ENCODE results near the gene TIMM13.

GRCh38 chr19:2417881-2418406, 9.4 kb downstream of the TIMM13 start:
- TF ChIP-seq CTCF (IDR thresholded peaks at IDR 0.05): no peak
- no peak for TF ChIP-seq POLR2A (IDR thresholded peaks at IDR 0.05)

Measured in breast epithelium (tissue), 3 donors.